Left ventricle myocardium inferior (tissue), 1 donor: Measurements from ENCODE around the gene PPP1R3G. TPM values are rescaled to one million over a fixed set of nuclear protein-coding genes. Genes with fewer than 3 reads are reported as not detected.

ENCODE experiments used
- DNase-seq: peaks from one replicate; pipeline ENCODE4 v3.0.0-alpha.2; 2020
- H3K27ac ChIP-seq: fragments of 200-600 bp; replicated peaks from 2 replicates; pipeline ENCODE4 v1.8.0; 2021
- H3K27me3 ChIP-seq: fragments of 200-600 bp; 2 replicates; pipeline ENCODE4 v1.8.0; 2021; ENCODE audit warnings: low read depth
- H3K36me3 ChIP-seq: fragments of 200-600 bp; 2 replicates; pipeline ENCODE4 v1.8.0; 2021
- H3K4me1 ChIP-seq: fragments of 200-600 bp; 2 replicates; pipeline ENCODE4 v1.8.0; 2021
- H3K4me3 ChIP-seq: fragments of 200-600 bp; 2 replicates; pipeline ENCODE4 v1.8.0; 2021; ENCODE audit warnings: mild to moderate bottlenecking, moderate library complexity
- H3K9me3 ChIP-seq: fragments of 200-600 bp; replicated peaks from 2 replicates; pipeline ENCODE4 v1.8.0; 2021
- intact Hi-C: fragments of 100-400 bp; cut with micrococcal nuclease; formaldehyde crosslinking; loops from one replicate; pipeline ENCODE4 v1.11.0; 2022
- total RNA-seq: library from RNA; stranded (reverse); fragmentation: NEBNext Ultra II Directional; extraction: Animal tissue kit (Norgen Biotek cat#: 25700); gene quantifications from one replicate; pipeline ENCODE4 v1.2.1, GENCODE V29; 2021
- TF ChIP-seq, protein P1 (sequence below): fragments of 200-600 bp; IDR thresholded peaks from 2 replicates; pipeline ENCODE4 v1.8.0; 2021; ENCODE audit warnings: antibody characterized with exemption, mild to moderate bottlenecking, borderline replicate concordance
- donor health status: DM: no; HTN: yes; CAD: no; lungs with severe emphysema.

Gene PPP1R3G
- total RNA-seq, 1 donor from 2014 or later = 11.1 TPM

DNA sequence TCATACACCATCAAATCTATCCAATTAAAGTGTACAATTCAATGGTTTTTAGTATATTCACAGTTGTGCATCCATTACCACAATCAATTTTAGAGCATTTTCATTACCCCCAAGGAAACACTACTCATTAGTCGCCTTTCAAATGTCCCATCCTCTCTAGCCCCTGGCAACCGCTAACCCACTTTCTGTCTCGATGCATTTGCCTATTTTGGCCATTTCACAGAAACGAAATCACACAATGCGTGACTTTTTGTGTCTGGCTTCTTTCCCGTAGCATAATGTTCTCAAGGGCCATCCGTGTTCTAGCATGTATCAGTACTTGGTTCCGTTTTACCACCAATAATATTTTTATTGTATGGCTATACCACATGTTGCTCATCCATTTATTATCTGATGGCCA, 51.7 kb downstream of the PPP1R3G start:
- DNase-seq = no peak
- TF ChIP-seq, protein P1, sequence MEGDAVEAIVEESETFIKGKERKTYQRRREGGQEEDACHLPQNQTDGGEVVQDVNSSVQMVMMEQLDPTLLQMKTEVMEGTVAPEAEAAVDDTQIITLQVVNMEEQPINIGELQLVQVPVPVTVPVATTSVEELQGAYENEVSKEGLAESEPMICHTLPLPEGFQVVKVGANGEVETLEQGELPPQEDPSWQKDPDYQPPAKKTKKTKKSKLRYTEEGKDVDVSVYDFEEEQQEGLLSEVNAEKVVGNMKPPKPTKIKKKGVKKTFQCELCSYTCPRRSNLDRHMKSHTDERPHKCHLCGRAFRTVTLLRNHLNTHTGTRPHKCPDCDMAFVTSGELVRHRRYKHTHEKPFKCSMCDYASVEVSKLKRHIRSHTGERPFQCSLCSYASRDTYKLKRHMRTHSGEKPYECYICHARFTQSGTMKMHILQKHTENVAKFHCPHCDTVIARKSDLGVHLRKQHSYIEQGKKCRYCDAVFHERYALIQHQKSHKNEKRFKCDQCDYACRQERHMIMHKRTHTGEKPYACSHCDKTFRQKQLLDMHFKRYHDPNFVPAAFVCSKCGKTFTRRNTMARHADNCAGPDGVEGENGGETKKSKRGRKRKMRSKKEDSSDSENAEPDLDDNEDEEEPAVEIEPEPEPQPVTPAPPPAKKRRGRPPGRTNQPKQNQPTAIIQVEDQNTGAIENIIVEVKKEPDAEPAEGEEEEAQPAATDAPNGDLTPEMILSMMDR = no peak
- H3K27me3 ChIP-seq = no peaks in the 10 kb centered on the region
- H3K9me3 ChIP-seq = no peaks in the 10 kb centered on the region
- peaks cover 15% of the 10 kb centered on the region for H3K4me1 ChIP-seq
- no peaks in the 10 kb centered on the region for H3K36me3 ChIP-seq
- H3K27ac ChIP-seq = no peak overlapping the region
- H3K4me3 ChIP-seq = no peak overlapping the region
- intact Hi-C loops = no loop called here

Other genes starting within 250 kb of the PPP1R3G start
- gene RPP40, start 81.3 kb upstream of the PPP1R3G start, total RNA-seq = 2.7 TPM
- 28.5 TPM for gene LYRM4, start 175.6 kb downstream of the PPP1R3G start, total RNA-seq
- gene FARS2, start 176.2 kb downstream of the PPP1R3G start, total RNA-seq = 16.7 TPM